Heart left ventricle (tissue), 13 donors: ENCODE results near the gene DAPK3.

Experiments
- POLR2A ChIP-seq, 2 donors: fragments of 450-650 bp; IDR thresholded peaks; one replicate each; pipeline ENCODE4 v1.6.1; 2017; ENCODE audit warnings: antibody characterized with exemption in 2 of 2, mild to moderate bottlenecking in 2 of 2, moderate library complexity in 2 of 2
- TF ChIP-seq, protein P1 (sequence below), 12 donors: fragments of 200-600 bp; sonication (generic) in 4 of 12; IDR thresholded peaks; one replicate each; pipeline versions ENCODE4 v1.5.0 to v1.8.0; 2018 to 2022; ENCODE audit warnings: antibody characterized with exemption in 12 of 12, mild to moderate bottlenecking in 5 of 12
- donor health status: ischemic (EF 13 %, LVEDD 7.1; RV severe dilation, severe dysfunction).
- donor health status: DM: no; HTN: yes; CAD: no.
- donor health status: DM: no; HTN: no; CAD: no.
- donor health status: ischemic (EF 25% LVEDD 6.9; RV normal size, moderate dysfunction).
- donor health status: ischemic (EF 25% LVEDD 5.7; RV mildly dilated, moderate dysfunction).
- donor health status: ischemic (EF 35%, LVEDD 5.7; RV mildly dilated, moderate dysfunction).
- donor health status: nonischemic (EF 11% LVEDD 7.7; RV severe dilation, severe dysfunction).
- donor health status: DM: yes; HTN: yes; CAD: no.
- donor health status: PGD.
- donor health status: ischemic (EF 29% LVEDD 5.4; RV normal size, mild dysfunction).
- donor health status: nonischemic (EF 23%, LVEDD 6.1; RV moderate dilation, normal function).

DNA sequence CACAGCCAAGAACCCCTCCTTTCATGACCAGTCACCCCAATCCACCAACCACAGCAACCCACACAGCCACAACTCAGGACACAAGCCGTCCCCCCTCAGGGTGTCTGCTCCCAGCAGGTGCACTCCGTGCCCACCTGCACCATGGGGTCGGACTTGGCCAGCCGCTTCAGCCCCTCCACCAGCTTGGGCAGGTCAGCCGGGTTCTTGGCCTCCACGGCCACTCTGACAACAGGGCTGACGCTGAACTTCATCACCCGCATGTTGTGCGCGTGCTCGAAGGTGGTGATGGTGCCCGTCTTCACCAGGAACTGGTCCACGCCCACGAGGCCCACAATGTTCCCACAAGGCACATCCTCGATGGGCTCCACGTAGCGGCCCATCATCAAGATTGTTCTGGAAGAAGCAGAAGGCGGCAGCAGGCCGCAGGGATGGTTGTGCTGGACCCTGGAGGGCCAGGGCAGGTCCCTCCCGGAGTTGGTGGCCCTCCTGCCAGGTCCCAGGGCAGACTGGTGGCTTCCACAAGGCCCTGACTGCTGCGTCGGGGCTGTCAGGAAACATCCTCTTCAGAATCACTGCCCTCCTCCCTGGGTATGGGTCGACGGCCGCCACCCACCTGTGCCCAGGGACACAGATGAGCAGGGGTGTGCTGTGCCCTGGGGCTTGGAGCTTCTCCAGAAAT, 8.9 kb upstream of the DAPK3 start:
- TF ChIP-seq, protein P1, sequence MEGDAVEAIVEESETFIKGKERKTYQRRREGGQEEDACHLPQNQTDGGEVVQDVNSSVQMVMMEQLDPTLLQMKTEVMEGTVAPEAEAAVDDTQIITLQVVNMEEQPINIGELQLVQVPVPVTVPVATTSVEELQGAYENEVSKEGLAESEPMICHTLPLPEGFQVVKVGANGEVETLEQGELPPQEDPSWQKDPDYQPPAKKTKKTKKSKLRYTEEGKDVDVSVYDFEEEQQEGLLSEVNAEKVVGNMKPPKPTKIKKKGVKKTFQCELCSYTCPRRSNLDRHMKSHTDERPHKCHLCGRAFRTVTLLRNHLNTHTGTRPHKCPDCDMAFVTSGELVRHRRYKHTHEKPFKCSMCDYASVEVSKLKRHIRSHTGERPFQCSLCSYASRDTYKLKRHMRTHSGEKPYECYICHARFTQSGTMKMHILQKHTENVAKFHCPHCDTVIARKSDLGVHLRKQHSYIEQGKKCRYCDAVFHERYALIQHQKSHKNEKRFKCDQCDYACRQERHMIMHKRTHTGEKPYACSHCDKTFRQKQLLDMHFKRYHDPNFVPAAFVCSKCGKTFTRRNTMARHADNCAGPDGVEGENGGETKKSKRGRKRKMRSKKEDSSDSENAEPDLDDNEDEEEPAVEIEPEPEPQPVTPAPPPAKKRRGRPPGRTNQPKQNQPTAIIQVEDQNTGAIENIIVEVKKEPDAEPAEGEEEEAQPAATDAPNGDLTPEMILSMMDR (IDR thresholded peaks at IDR 0.05): no peak
- no peak for TF ChIP-seq POLR2A (IDR thresholded peaks at IDR 0.05)
